ENCODE data around the gene HDDC3. TPM values are rescaled to one million over a fixed set of nuclear protein-coding genes. Genes with fewer than 3 reads are reported as not detected.

HDDC3 gene
- total RNA-seq, 3 donors from 2014 or later (not counting 1 experiment from before 2014, with no cell fraction given): 11.2 to 14.5 (median 12.1) TPM

DNA sequence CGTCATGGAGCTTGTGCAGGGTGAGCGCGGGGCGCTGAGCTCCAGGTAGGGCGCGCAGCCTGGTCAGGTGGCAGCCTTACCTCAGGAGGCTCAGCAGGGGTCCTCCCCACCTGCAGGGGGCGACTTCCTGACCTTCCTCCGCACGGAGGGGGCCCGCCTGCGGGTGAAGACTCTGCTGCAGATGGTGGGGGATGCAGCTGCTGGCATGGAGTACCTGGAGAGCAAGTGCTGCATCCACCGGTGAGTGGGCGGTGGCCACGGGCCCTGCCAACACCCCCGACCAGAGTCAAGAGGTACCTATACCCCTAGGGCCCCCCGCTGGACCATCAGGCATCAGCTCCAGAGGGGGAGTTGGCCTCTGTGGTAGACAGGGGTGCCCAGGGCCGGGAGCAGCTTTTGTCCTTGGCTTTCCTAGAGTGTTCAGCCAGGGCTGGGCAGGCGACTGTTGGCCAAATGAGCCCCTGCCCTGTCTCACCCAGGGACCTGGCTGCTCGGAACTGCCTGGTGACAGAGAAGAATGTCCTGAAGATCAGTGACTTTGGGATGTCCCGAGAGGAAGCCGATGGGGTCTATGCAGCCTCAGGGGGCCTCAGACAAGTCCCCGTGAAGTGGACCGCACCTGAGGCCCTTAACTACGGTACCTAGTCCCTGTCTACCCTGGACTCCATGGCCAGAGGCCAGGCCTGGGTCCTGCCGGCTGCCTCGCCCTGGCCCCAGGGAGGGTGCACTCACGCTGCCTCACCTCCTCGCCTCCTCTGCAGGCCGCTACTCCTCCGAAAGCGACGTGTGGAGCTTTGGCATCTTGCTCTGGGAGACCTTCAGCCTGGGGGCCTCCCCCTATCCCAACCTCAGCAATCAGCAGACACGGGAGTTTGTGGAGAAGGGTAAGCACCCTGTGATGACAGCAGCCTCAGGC lies 38.9 kb downstream of the HDDC3 start:
- peaks cover 56% of the 10 kb centered on the region for H3K36me3 ChIP-seq (ENCODE audit: control insufficient read depth, insufficient read depth, low read length)
- Mint-ChIP-seq H3K27ac (no peak overlapping the region), H3K4me1 (peaks cover 0 to 9% of the 10 kb centered on the region in 2 donors), H3K27me3 (ENCODE audit: low read depth in 2 of 2) (no peaks in the 10 kb centered on the region), H3K4me3 (no peak overlapping the region), H3K36me3 (no peaks in the 10 kb centered on the region), H3K9me3 (no peaks in the 10 kb centered on the region)
- H3K27ac ChIP-seq (ENCODE audit: low read length): no peak overlapping the region
- 96% methylated on average over 32 of the region's 33 CpGs for WGBS (ENCODE audit: insufficient coverage)
- intact Hi-C loops (cut with micrococcal nuclease): no loop called here
- no peak for ATAC-seq
- no peak for DNase-seq
- no peaks in the 10 kb centered on the region for H3K27me3 ChIP-seq (ENCODE audit: control insufficient read depth, insufficient read depth, low read length)
- H3K4me1 ChIP-seq (ENCODE audit: control insufficient read depth, insufficient read depth, low read length): peaks cover 16% of the 10 kb centered on the region
- H3K4me3 ChIP-seq (ENCODE audit: low read length): no peak overlapping the region
- no peaks in the 10 kb centered on the region for H3K9me3 ChIP-seq (ENCODE audit: control insufficient read depth, insufficient read depth, low read length)
- TF ChIP-seq, protein P1, sequence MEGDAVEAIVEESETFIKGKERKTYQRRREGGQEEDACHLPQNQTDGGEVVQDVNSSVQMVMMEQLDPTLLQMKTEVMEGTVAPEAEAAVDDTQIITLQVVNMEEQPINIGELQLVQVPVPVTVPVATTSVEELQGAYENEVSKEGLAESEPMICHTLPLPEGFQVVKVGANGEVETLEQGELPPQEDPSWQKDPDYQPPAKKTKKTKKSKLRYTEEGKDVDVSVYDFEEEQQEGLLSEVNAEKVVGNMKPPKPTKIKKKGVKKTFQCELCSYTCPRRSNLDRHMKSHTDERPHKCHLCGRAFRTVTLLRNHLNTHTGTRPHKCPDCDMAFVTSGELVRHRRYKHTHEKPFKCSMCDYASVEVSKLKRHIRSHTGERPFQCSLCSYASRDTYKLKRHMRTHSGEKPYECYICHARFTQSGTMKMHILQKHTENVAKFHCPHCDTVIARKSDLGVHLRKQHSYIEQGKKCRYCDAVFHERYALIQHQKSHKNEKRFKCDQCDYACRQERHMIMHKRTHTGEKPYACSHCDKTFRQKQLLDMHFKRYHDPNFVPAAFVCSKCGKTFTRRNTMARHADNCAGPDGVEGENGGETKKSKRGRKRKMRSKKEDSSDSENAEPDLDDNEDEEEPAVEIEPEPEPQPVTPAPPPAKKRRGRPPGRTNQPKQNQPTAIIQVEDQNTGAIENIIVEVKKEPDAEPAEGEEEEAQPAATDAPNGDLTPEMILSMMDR (IDR thresholded peaks at IDR 0.05): no peak

DNA sequence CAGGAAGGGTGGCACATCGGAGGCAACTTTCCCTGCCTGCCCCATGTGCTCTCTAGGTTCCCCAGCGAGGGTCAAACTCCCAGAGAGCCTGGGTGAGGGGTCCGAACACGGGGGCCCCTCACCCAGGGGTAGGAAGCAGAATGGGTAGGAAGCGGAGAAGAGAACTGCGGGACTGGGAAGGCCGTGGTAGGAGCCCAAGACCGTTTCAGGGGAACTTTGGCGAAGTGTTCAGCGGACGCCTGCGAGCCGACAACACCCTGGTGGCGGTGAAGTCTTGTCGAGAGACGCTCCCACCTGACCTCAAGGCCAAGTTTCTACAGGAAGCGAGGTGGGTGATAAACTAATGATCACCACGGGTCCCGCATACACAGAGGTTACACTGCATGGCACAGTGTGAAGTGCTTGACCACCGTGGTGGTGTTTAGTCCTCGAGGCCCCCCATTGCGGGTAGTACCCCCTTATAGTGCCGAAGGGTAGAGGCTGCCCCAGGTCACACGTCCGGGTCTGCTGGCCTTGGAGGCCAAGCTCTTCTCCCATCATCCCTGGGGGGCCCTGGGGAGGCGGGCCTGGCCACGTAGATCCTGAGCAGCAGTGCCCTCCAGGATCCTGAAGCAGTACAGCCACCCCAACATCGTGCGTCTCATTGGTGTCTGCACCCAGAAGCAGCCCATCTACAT lies 39.7 kb downstream of the HDDC3 start:
- H3K36me3 ChIP-seq (ENCODE audit: control insufficient read depth, insufficient read depth, low read length): peaks cover 59% of the 10 kb centered on the region

DNA sequence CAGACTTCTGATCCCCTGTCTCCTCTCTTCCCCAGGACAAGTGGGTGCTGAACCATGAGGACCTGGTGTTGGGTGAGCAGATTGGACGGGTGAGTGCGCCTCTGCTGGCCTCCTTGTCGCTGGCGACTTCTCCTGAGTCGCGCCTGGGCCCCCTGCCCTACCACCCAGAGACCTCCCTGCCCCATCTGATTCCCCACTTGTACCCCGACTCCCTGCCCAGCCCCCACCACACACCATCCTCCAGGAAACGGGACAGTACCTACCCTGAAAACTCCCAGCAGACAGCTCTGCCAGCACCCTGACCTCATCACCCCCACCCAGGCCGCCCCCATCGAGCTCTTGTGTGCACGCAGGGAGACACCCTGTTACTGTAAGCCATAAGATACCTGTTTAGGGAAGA lies 40.3 kb downstream of the HDDC3 start:
- DNase-seq (no peak), ATAC-seq (no peak)
- Mint-ChIP-seq H3K9me3 (no peaks in the 10 kb centered on the region), H3K27ac (no peak overlapping the region), H3K27me3 (ENCODE audit: low read depth in 2 of 2) (no peaks in the 10 kb centered on the region), H3K36me3 (no peaks in the 10 kb centered on the region), H3K4me3 (no peak overlapping the region), H3K4me1 (peaks cover 0 to 15% of the 10 kb centered on the region in 2 donors)
- TF ChIP-seq, protein P1 (IDR thresholded peaks at IDR 0.05): no peak
- H3K9me3 ChIP-seq (ENCODE audit: control insufficient read depth, insufficient read depth, low read length): no peaks in the 10 kb centered on the region
- H3K27me3 ChIP-seq (ENCODE audit: control insufficient read depth, insufficient read depth, low read length): no peaks in the 10 kb centered on the region
- no peak overlapping the region for H3K4me3 ChIP-seq (ENCODE audit: low read length)
- H3K27ac ChIP-seq (ENCODE audit: low read length): no peak overlapping the region
- intact Hi-C loops (cut with micrococcal nuclease): no loop called here
- WGBS (ENCODE audit: insufficient coverage): 93% methylated on average over 11 of the region's 11 CpGs
- H3K36me3 ChIP-seq (ENCODE audit: control insufficient read depth, insufficient read depth, low read length): peaks cover 65% of the 10 kb centered on the region
- H3K4me1 ChIP-seq (ENCODE audit: control insufficient read depth, insufficient read depth, low read length): peaks cover 17% of the 10 kb centered on the region

More for the DNA sequence above, 39.7 kb downstream of the HDDC3 start:
- Mint-ChIP-seq H3K9me3 (no peaks in the 10 kb centered on the region), H3K27ac (no peak overlapping the region), H3K27me3 (ENCODE audit: low read depth in 2 of 2) (no peaks in the 10 kb centered on the region), H3K4me1 (peaks cover 0 to 10% of the 10 kb centered on the region in 2 donors), H3K36me3 (no peaks in the 10 kb centered on the region), H3K4me3 (no peak overlapping the region)
- intact Hi-C loops (cut with micrococcal nuclease): no loop called here
- Histone ChIP-seq H3K4me1 (ENCODE audit: control insufficient read depth, insufficient read depth, low read length) (peaks cover 16% of the 10 kb centered on the region), H3K27ac (ENCODE audit: low read length) (no peak overlapping the region), H3K27me3 (ENCODE audit: control insufficient read depth, insufficient read depth, low read length) (no peaks in the 10 kb centered on the region), H3K4me3 (ENCODE audit: low read length) (no peak overlapping the region), H3K9me3 (ENCODE audit: control insufficient read depth, insufficient read depth, low read length) (no peaks in the 10 kb centered on the region)
- TF ChIP-seq, protein P1 (IDR thresholded peaks at IDR 0.05): no peak
- no peak for ATAC-seq
- 94% methylated on average over 29 of the region's 29 CpGs for WGBS (ENCODE audit: insufficient coverage)
- no peak for DNase-seq

Measured in natural killer cell (primary cell).